ENCODE data around the gene TSEN15.

TSEN15 gene

GRCh38 chr1:184014271-184014670, 37.3 kb upstream of the TSEN15 start:
- TF ChIP-seq, protein P1, sequence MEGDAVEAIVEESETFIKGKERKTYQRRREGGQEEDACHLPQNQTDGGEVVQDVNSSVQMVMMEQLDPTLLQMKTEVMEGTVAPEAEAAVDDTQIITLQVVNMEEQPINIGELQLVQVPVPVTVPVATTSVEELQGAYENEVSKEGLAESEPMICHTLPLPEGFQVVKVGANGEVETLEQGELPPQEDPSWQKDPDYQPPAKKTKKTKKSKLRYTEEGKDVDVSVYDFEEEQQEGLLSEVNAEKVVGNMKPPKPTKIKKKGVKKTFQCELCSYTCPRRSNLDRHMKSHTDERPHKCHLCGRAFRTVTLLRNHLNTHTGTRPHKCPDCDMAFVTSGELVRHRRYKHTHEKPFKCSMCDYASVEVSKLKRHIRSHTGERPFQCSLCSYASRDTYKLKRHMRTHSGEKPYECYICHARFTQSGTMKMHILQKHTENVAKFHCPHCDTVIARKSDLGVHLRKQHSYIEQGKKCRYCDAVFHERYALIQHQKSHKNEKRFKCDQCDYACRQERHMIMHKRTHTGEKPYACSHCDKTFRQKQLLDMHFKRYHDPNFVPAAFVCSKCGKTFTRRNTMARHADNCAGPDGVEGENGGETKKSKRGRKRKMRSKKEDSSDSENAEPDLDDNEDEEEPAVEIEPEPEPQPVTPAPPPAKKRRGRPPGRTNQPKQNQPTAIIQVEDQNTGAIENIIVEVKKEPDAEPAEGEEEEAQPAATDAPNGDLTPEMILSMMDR (IDR thresholded peaks at IDR 0.05; ENCODE audit: low read depth, low read length), result no peak
- H3K4me3 ChIP-seq (ENCODE audit: low read depth, low read length), result no peak overlapping the region
- in situ Hi-C loops (cut with HindIII; ENCODE audit: low sequenced_read_pairs), result no loop called here

DNA sequence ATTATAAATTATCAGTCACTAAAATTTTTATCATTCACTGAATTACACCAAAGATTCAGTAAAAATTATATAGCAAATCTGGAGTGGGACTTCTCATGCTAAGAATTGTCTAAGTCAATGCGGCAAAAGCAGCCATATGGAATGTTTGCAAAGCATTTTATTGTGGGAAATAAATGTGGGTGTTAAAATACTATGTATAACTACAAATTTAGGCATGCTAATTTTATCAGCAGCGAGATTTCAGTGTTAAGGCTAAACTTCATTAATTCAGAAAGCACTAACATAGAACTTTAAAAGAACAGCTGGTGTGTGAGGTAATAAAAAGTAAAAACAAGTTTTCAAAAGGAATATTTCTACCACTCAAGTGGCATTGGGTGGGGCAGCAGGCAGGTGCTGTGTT, 35.4 kb upstream of the TSEN15 start:
- TF ChIP-seq, protein P1 (IDR thresholded peaks at IDR 0.05; ENCODE audit: low read depth, low read length), result no peak
- in situ Hi-C loops (cut with HindIII; ENCODE audit: low sequenced_read_pairs), result no loop called here
- no peak overlapping the region for H3K4me3 ChIP-seq (ENCODE audit: low read depth, low read length)
- no peak for DNase-seq (ENCODE audit: low read depth, low spot score)

More at GRCh38 chr1:184014271-184014670, 37.3 kb upstream of the TSEN15 start:
- no peak for DNase-seq (ENCODE audit: low read depth, low spot score)

DNA sequence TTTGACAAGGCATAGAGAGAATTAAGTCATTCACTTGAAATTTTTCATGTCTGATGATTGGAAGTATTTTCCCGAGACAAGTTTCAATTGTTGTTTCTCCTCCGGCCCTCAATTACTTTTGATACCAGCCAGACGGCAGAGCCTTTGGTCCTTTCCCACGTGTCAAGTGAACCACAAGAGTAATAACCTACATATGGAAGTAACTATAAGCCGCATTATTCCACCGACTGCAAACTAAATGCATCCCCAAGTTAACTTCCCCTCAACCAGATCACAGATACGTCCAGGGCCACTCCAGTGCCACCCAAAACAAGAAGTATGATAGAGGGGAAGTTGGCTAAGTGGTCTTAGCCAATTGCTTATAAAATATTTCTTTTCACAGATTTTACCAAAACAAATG, 34.2 kb upstream of the TSEN15 start:
- no peak for DNase-seq (ENCODE audit: low read depth, low spot score)
- TF ChIP-seq, protein P1 (IDR thresholded peaks at IDR 0.05; ENCODE audit: low read depth, low read length), result no peak
- H3K4me3 ChIP-seq (ENCODE audit: low read depth, low read length), result no peak overlapping the region
- in situ Hi-C loops (cut with HindIII; ENCODE audit: low sequenced_read_pairs), result no loop called here

DNA sequence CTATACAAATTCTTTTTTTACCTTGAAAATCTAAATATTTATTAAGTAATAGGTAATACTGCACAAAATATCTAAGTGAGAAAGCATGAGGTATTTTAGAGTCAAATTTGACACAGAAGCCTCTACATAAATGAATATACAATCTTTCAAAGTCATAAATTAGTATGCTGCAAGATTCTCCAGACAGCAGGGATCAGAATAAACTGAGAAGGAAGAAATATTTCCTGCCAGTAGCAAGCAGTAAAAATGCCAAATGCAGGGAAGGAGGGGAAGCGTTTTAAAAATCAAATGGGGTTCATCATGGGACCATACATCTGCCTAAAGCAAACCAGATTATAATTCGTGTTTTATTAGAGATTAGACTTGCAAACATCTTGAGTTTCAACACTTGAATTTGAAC, 32.9 kb upstream of the TSEN15 start:
- TF ChIP-seq, protein P1 (IDR thresholded peaks at IDR 0.05; ENCODE audit: low read depth, low read length), result no peak
- no peak for DNase-seq (ENCODE audit: low read depth, low spot score)
- in situ Hi-C loops (cut with HindIII; ENCODE audit: low sequenced_read_pairs), result no loop called here
- no peak overlapping the region for H3K4me3 ChIP-seq (ENCODE audit: low read depth, low read length)

DNA sequence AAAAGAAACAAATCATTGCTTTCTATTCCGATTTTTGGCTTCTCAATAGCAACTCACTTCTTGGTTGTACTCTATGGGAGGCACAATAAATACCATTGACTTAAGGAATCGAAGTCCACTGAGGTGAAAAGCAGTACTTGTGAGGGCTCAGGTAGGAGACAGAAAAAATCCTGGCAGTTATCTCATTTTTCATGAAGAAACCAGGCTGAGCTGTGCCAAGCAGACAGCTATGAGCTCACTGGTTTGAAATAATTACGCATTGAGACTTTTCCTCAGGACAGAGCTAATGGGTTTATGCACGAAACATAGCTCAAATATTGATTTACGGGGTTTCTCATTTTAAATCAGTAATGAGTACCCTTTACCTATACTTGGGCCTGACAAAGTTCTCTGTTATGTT, 32.5 kb upstream of the TSEN15 start:
- TF ChIP-seq, protein P1 (IDR thresholded peaks at IDR 0.05; ENCODE audit: low read depth, low read length), result no peak
- in situ Hi-C loops (cut with HindIII; ENCODE audit: low sequenced_read_pairs), result no loop called here
- no peak overlapping the region for H3K4me3 ChIP-seq (ENCODE audit: low read depth, low read length)
- DNase-seq (ENCODE audit: low read depth, low spot score), result no peak

DNA sequence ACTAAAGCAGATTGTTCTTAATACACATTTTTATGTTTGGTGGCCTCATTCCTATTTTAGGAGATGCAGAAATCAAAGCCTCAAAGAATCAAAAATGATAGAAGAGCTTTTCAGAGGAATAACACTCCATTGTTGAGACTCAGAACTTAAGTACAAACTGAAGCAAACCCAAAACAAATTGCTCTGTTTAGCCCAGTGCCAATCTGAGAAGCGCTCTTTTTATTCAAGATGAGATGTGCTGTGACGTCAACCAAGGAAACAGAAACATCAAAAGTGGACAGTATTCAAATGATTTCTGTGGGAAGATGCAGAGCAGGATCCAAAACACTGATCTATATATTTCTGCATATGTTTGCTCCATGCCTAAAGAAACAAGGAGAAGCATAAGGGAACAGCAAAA, 32.0 kb upstream of the TSEN15 start:
- TF ChIP-seq, protein P1 (IDR thresholded peaks at IDR 0.05; ENCODE audit: low read depth, low read length), result no peak
- DNase-seq (ENCODE audit: low read depth, low spot score), result no peak
- H3K4me3 ChIP-seq (ENCODE audit: low read depth, low read length), result no peak overlapping the region
- in situ Hi-C loops (cut with HindIII; ENCODE audit: low sequenced_read_pairs), result no loop called here

DNA sequence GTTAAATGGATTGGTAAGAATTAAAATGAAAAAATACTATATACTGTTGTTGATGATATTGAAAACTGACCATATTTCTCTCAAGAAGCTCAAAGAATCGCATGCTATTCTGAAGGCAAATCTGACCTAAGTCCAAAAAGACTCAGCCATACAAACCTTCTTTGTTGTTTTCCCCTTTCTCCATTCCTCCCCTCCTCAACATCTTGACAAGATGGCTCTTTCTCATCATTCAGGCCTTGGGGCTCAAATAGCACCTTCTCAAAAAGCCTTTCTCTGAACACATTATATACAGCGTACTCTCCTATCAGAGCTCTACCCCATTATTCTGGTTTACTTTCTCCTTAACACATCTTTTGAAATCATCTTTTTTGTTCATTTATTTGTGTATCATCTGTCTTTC, 31.2 kb upstream of the TSEN15 start:
- DNase-seq (ENCODE audit: low read depth, low spot score), result no peak
- in situ Hi-C loops (cut with HindIII; ENCODE audit: low sequenced_read_pairs), result no loop called here
- TF ChIP-seq, protein P1 (IDR thresholded peaks at IDR 0.05; ENCODE audit: low read depth, low read length), result no peak
- no peak overlapping the region for H3K4me3 ChIP-seq (ENCODE audit: low read depth, low read length)

Data from astrocyte of the spinal cord (primary cell).